NCI-H1105 treated with DMSO at 0.1 percent for 48 hours (cell line): ENCODE measurements around the gene CCL3.
A peak's percentile ranks its signal among the peaks of the same experiment; 100 is the strongest.
"Not testable (repeated sequence)": the region's sequence is repeated elsewhere in the genome, so short reads cannot be mapped to it uniquely, and the experiment has no call there.

Source experiments
- DNase-seq: peaks from one replicate; lab custom pipeline; 2025; lab: John Stamatoyannopoulos, UW

CCL3 gene

DNA sequence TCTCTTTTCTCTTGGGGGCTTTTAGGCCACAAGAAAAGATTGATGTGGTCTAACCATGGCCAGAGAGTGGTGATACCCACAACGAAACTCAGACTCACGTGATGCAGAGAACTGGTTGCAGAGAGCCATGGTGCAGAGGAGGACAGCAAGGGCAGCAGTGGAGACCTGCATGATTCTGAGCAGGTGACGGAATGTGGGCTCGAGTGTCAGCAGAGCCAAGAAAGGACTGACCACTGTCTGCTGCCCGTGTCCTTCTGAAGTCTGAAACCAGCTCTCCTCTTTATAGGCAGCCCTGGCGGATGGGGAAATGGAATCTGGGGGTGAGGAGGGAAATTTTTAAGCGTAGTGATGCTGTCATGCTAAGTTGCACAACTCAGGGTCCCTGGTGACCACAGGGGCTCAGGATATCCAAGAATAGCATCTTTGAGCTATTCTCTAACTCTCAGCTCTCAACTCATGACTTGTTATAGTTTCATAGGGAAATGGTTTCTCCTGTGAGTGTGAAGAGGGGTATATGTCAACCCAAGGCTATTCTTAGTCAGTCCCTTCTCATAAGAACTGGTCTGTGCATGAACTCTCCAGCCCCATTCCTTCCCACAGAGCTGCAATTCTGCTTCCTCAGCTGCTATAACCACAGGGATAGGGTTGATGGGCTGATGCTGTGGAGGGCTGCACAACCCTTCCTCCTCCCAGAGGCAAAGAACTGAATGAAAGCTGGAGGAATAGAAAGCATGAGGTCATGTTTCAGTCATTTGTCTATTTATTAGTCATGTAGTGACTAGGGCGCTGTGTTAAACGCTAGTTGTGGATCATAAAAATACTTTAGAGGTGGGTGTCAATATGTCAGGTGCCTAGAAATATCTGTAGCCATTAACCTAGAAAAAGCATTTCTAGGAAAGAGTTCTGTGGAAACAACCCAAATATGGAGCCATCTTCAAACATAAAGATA is at the start of gene CCL3:
CCL3 (minus strand) TSS at position 256 of the 949 bp plus-strand sequence; CDS start at position 171, 85 bp downstream.
- DNase-seq = no peak

GRCh38 chr17:36136439-36136838 is 46.5 kb upstream of the CCL3 start:
- DNase-seq = no peak

- DNase-seq = no peak
Observed at GRCh38 chr17:36136036-36136435, 46.1 kb upstream of the CCL3 start.

DNA sequence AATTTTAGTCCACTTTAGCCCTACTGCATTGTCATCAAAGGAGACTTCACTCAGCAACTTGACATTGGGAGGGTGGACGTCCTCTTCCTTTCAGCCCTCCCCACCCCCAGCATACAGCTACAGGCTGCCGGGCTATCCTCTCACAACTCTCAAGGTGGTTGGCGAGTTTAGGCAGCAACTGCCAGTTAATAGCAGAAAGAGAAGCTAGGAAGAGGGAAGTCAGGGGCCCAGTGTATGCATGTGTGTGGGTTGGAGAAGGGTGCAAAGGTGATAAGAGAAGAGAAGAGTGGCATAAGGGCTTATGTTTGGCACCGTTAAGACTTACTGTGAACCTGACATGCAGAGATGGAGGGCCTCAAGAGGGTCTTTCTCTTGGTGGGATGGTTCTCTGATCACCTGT is 45.5 kb upstream of the CCL3 start:
- DNase-seq = no peak

- peak; percentile 41 for DNase-seq
Observed at GRCh38 chr17:36133602-36134236, 43.8 kb upstream of the CCL3 start.

- no peak for DNase-seq
Observed at GRCh38 chr17:36132421-36132831, 42.5 kb upstream of the CCL3 start.

DNA sequence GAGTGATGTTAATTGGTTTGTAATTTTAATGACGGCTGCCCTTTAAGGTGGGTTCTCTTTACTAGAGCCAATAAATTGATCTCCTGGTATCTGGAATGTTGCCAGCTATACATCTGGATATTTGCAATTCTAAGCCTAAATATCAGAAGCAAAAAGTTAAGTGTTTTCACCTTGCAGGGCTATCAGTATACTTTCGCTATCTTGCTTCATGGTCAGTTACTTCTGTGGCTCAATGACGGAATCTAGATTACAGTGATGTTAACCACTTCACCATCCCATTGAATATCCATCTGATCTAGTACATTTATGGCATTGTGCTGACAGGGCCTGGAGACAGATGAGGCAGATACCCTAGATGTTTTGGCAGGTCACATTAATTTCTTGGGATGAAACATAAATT is 42.0 kb upstream of the CCL3 start:
- DNase-seq = no peak

- no peak for DNase-seq
Observed at GRCh38 chr17:36131421-36131820, 41.5 kb upstream of the CCL3 start.

DNA sequence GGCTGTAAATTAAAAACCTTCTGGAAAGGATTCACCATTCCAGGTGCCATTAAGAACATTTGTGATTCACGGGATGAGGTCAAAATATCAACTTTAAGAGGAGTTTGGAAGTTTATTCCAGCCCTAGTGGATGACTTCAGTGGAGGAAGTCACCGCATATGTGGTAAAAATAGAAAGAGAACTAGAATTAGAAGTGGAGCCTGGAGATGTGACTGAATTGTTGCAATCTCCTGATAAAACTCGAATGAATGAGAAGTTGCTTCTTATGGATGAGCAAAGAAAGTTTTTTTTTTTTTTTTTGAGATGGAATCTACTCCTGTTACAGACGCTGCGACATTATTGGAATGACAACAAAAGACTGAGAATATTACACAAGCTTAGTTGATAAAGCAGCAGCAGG is 40.4 kb upstream of the CCL3 start:
- no peak for DNase-seq

DNA sequence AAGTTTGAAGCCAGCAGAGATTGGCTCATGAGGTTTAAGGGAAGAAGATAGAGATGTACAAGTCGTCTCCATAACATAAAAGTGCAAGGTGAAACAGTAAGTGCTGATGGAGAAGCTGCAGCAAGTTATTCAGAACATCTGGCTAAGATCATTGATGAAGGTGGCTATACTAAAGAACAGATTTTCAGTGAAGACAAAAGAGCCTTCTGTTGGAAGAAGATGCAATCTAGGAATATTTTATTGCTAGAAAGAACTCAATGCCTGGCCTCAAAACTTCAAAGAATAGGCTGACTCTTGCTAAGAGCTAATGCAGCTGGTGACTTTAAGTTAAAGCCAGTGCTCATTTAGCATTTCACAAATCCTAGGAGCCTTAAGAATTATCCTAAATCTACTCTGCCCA is 39.7 kb upstream of the CCL3 start:
- no peak for DNase-seq

GRCh38 chr17:36128411-36128978 is 38.6 kb upstream of the CCL3 start:
- no peak for DNase-seq

DNA sequence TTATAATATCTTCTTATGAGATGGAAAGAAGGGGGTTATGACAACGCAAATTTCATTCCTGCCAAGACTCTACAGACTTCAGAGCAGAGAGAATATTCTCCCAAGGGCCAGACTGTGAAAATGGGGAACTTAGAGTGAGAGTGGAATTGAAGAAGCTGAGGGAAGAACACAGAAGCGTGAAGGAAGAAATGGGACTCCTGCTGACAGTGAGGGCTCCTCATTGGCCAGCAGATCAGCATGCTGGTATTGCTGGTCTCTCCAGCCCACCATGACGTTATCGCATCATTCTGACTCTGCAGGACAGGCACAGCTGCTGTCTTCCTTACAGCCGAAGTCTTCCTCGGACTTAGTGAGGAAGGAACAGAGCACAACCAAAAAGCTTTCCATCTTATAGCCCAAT is 38.0 kb upstream of the CCL3 start:
- no peak for DNase-seq

GRCh38 chr17:36127199-36127893 is 37.4 kb upstream of the CCL3 start:
- no peak for DNase-seq

- DNase-seq = no peak
Observed at GRCh38 chr17:36124879-36125824, 35.2 kb upstream of the CCL3 start.

GRCh38 chr17:36123431-36123830 is 33.5 kb upstream of the CCL3 start:
- no peak for DNase-seq

GRCh38 chr17:36121099-36121498 is 31.2 kb upstream of the CCL3 start:
- not testable (repeated sequence) for DNase-seq

DNA sequence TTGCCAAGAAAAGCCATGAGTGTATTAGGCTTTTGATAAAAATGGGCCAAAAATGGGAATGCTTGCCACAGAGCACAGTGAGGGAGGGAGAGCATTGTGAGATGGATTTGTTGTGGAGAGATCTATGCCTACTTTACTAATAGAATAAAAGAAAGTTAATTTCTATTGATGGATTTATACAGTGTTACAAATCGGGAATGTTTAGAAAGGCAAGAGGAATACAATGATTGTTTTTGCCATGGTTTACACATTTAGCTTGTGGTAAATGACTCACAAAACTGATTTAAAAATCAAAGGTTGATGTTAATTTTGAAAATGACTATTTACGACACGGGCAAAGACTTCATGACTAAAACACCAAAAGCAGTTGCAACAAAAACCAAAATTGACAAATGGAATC is 30.3 kb upstream of the CCL3 start:
- DNase-seq = no peak

DNA sequence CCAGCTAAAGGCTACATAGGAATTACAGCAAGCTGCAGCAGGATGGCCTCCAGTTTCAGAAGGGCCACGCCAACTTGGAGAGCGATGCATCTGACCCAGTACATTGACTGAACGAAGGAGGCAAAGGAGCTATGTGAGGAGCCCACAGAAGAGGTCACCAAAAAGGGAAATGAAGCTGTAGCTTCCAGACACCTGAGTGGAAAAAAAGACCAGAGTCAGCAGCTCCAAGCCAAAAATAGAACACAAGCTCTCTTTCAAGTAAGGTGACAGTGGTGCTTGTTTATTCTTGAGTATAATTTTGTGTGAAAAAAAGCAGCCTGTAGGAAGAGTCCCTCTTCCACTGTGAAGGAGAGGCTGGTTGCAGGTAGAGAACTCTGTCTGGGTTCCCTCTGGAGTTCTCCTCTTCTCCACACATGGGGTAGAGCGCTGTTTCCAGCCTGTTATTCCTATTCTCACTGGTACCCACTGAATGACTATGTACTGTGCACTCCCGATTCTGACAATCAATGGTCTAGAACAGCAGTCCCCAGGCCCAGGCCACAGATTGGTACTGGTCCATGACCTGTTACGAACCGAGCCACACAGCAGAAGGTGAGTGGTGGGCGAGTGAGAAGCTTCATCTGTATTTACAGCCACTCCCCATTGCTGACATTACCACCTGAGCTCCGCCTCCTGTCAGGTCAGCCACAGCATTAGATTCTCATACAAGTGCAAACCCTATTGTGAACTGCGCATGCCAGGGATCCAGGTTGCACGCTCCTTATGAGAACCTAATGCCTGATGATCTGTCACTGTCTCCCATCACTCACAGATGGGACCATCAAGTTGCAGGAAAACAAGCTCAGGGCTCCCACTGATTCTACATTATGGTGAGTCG is 28.8 kb upstream of the CCL3 start:
- DNase-seq = no peak

DNA sequence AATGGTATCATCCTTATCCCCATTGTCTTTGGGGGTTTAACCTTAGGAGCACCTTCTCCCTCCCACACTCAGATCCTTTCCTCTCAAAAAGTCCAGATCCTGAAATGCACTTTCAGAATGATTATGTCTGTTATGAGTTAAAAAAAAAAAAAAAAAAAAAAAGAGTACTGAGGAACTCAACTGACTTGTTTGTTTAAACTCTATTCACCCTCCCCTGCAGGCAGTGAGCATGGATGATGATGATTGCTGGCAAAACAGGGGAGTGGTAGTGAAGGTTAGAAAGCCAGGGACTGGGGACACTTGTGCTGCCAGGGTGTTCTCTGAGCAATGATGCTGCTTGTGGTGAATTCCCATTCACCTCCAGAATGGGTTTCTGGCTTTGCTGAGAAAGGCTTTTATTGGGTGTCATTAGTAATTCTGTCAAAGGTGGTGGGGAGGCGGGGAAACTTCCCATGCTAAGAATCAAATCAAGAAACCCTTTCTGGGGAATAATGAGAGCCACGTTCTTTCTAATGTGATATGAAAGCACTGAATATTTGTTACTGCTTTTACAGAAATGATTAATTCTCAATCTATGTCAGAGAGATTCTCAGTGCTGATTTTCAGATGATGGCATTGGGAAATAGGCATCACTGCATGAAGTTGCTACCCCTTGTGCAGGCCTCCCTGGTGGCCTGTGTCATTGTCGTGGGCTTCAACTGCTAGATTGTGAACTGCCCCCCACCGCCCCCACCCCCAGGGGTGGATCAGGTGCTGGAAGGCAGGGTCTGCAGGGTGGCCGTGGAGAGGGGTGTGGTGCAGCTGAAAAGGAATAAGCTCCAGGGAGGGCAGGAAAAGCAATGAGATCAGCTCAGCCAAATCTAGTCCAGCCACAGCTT is 27.8 kb upstream of the CCL3 start:
- no peak for DNase-seq
